GM08714 (cell line): Measurements from ENCODE around the gene FSTL1.
"Not testable (repeated sequence)": the region's sequence is repeated elsewhere in the genome, so short reads cannot be mapped to it uniquely, and the experiment has no call there.

Experiments used
- H3K4me3 ChIP-seq: fragments of 200-500 bp; sonication (Bioruptor generic); 2 replicates; pipeline ENCODE4 v1.5.1; 2014; ENCODE audit warnings: mild to moderate bottlenecking, low read length, inconsistent platforms
- ZNF274 ChIP-seq: IDR thresholded peaks from 2 replicates; pipeline ENCODE4 v1.6.1; 2012; ENCODE audit warnings: mild to moderate bottlenecking, low read depth, low read length

Gene FSTL1

GRCh38 chr3:120404876-120405275 is 45.9 kb downstream of the FSTL1 start:
- H3K4me3 ChIP-seq = no peak overlapping the region
- no peak for TF ChIP-seq ZNF274

DNA sequence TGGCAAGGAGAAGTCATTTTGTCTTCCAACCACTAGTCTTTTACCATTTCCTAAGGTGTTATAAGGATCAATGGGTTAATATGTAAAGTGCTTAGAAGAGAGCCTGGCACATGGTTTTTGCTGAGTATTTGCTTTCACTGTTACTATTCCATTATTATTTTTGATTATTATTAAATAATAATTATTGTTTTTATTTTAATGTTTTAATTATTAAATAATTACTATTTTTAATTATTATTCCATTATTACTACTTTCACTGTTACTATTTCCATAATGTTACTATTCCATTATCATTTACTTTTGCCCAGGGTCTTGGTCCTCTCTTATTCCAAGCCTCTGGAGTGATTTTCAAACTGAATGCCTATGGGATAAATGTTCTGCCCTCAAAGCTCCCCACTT is 48.5 kb downstream of the FSTL1 start:
- no peak for TF ChIP-seq ZNF274
- no peak overlapping the region for H3K4me3 ChIP-seq

- no peak overlapping the region for H3K4me3 ChIP-seq
- TF ChIP-seq ZNF274 = no peak
Measured at GRCh38 chr3:120399372-120399771, 51.4 kb downstream of the FSTL1 start.

GRCh38 chr3:120396469-120396868 is 54.3 kb downstream of the FSTL1 start:
- no peak overlapping the region for H3K4me3 ChIP-seq
- no peak for TF ChIP-seq ZNF274

DNA sequence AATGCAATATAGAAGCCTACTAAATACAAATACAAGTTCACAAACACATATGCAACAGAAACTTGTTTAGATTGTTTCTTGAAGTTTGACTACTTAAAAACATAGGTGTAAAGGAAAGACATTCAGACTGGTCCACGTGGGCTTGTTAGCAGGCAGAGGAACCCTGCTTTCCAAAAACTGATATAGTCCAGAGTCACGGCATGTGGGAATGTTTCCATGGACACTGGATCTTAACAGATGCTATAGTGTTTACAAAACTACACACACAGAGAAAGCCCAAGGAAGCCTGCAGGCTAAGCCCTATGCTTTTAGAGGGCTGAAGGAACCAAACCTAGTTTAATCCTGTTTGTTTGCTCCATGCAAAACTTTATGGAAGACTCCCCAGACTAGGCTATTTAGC is 56.4 kb downstream of the FSTL1 start:
- TF ChIP-seq ZNF274 = no peak
- no peak overlapping the region for H3K4me3 ChIP-seq

DNA sequence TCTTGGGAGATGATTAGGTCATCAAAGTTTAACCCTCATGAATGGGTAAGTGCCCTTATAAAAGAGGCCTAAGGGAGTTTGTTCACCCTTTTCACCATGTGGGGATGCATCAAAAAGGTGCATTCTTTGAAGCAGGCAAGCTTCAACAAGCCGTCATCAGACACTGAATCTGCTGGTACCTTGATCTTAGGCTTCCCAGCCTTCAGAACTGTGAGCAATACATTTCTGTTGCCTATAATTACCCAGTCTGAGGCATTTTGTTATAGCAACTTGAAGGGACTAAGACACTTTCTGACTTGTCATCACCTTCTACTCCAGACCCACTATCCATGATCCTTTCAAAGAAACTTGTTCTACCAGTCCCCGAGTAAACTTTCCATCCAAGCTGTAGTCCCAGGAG is 57.0 kb downstream of the FSTL1 start:
- H3K4me3 ChIP-seq = no peak overlapping the region
- no peak for TF ChIP-seq ZNF274

GRCh38 chr3:120393243-120393642 is 57.5 kb downstream of the FSTL1 start:
- H3K4me3 ChIP-seq = no peak overlapping the region
- no peak for TF ChIP-seq ZNF274

DNA sequence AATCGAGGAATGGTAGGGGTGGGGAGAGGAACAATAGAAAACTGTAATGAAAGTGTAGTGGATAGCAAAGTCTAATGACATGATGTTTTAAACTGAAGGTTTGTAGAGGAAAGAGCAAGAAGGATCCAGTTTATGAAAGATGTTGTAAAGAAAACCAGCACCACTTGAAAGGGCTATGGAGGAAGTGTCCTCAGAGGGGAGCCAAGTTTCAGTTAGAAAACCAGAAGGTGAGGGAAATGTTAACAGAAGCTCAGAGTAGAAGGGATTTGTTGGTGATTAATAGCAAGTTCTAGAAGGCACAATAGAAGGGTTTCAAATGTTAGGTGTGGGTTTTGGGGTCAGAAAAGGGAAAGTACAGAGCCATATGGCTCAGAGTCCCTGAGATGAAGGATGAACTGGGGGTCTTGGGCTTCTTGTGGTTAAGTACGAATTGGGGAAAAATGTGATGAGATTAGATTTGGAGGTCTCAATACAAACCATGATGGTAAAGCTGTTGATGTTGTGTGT is 67.8 kb downstream of the FSTL1 start:
- no peak overlapping the region for H3K4me3 ChIP-seq
- no peak for TF ChIP-seq ZNF274

- no peak overlapping the region for H3K4me3 ChIP-seq
- no peak for TF ChIP-seq ZNF274
Measured at GRCh38 chr3:120381503-120381902, 69.3 kb downstream of the FSTL1 start.

- H3K4me3 ChIP-seq = not testable (repeated sequence)
Measured at GRCh38 chr3:120377948-120378347, 72.8 kb downstream of the FSTL1 start.

- no peak overlapping the region for H3K4me3 ChIP-seq
- TF ChIP-seq ZNF274 = no peak
Measured at GRCh38 chr3:120370463-120370862, 80.3 kb downstream of the FSTL1 start.

- TF ChIP-seq ZNF274 = no peak
Measured at GRCh38 chr3:120369037-120369467, 81.7 kb downstream of the FSTL1 start.

GRCh38 chr3:120368172-120368571 is 82.6 kb downstream of the FSTL1 start:
- no peak for TF ChIP-seq ZNF274

More at GRCh38 chr3:120369037-120369467, 81.7 kb downstream of the FSTL1 start:
- H3K4me3 ChIP-seq = no peak overlapping the region

GRCh38 chr3:120364821-120365220 is 86.0 kb downstream of the FSTL1 start:
- H3K4me3 ChIP-seq = no peak overlapping the region
- TF ChIP-seq ZNF274 = no peak

More at GRCh38 chr3:120368172-120368571, 82.6 kb downstream of the FSTL1 start:
- H3K4me3 ChIP-seq = no peak overlapping the region

DNA sequence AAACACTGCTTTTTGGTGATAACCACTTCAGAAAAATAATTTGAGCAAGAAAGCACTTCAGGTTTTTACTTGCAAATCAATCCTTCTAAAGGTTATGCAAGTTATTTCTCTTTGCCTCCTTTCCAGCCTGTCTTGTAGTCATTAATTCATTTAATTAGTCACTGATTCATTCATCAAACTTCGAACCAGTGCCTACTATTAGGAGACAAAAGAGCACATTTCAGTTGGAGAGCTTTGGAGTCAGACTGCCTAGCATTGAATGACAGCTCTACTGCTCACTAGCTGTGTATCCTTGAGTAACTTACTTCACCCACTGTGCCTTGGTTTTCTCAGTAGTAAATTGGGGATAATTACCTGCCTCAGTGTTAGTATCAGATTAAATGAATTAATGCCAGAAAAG is 86.7 kb downstream of the FSTL1 start:
- TF ChIP-seq ZNF274 = no peak
- no peak overlapping the region for H3K4me3 ChIP-seq

- no peak for TF ChIP-seq ZNF274
- H3K4me3 ChIP-seq = no peak overlapping the region
Measured at GRCh38 chr3:120357807-120358206, 93.0 kb downstream of the FSTL1 start.
